Natural killer cell (primary cell): ENCODE data around the gene MORF4L1. TPM values are rescaled to one million over a fixed set of nuclear protein-coding genes. Genes with fewer than 3 reads are reported as not detected.
"Not testable (repeated sequence)": the region's sequence is repeated elsewhere in the genome, so short reads cannot be mapped to it uniquely, and the experiment has no call there.

Experiments
- ATAC-seq, 3 donors: fragments of 150-1000 bp in 2 of 3; fragments of 200-7000 bp in 1 of 3; cut with Tn5 transposase; 1 replicate in 1 of 3; 2 replicates in 2 of 3; pipeline ENCODE4 v1.10.0; 2021; ENCODE audit warnings: mild to moderate bottlenecking in 2 of 3, moderate library complexity in 2 of 3
- DNase-seq, 2 donors: peaks; one replicate each; pipeline versions ENCODE4 v3.0.0 to v3.0.0-alpha.2; 2013 to 2021; ENCODE audit warnings: mixed read lengths in 1 of 2
- H3K27ac ChIP-seq: one replicate; pipeline ENCODE4 v1.5.1; 2013; ENCODE audit warnings: mild to moderate bottlenecking, low read length
- H3K27me3 ChIP-seq: one replicate; pipeline ENCODE4 v1.6.1; 2013; ENCODE audit warnings: low read length; ENCODE audit not compliant: control insufficient read depth, insufficient read depth
- H3K36me3 ChIP-seq: one replicate; pipeline ENCODE4 v1.6.1; 2013; ENCODE audit warnings: low read length; ENCODE audit not compliant: control insufficient read depth, insufficient read depth
- H3K4me1 ChIP-seq: one replicate; pipeline ENCODE4 v1.6.1; 2013; ENCODE audit warnings: low read length; ENCODE audit not compliant: control insufficient read depth, insufficient read depth
- H3K4me3 ChIP-seq: one replicate; pipeline ENCODE4 v1.5.1; 2013; ENCODE audit warnings: low read length
- H3K9me3 ChIP-seq: one replicate; pipeline ENCODE4 v1.6.1; 2013; ENCODE audit warnings: low read length; ENCODE audit not compliant: control insufficient read depth, insufficient read depth
- H3K27ac Mint-ChIP-seq, 2 donors: one replicate each; pipeline ENCODE4 v1.8.0; 2022; ENCODE audit warnings: mild to moderate bottlenecking in 2 of 2, mixed read lengths in 2 of 2, moderate library complexity in 1 of 2
- H3K27me3 Mint-ChIP-seq, 2 donors: one replicate each; pipeline ENCODE4 v1.8.0; 2022; ENCODE audit warnings: low read depth in 2 of 2, mixed read lengths in 2 of 2
- H3K36me3 Mint-ChIP-seq: one replicate; pipeline ENCODE4 v1.8.0; 2022; ENCODE audit warnings: mixed read lengths
- H3K4me1 Mint-ChIP-seq, 2 donors: one replicate each; pipeline ENCODE4 v1.8.0; 2022; ENCODE audit warnings: mixed read lengths in 2 of 2
- H3K4me3 Mint-ChIP-seq: one replicate; pipeline ENCODE4 v1.8.0; 2022; ENCODE audit warnings: mild to moderate bottlenecking, moderate library complexity, mixed read lengths
- H3K9me3 Mint-ChIP-seq, 2 donors: one replicate each; pipeline ENCODE4 v1.8.0; 2022; ENCODE audit warnings: mixed read lengths in 2 of 2
- CTCF ChIP-seq: fragments of 200-600 bp; IDR thresholded peaks from one replicate; pipeline ENCODE4 v1.8.0; 2022; ENCODE audit warnings: antibody characterized with exemption
- WGBS: methylation state at CpG from one replicate; pipeline ENCODE4 v1.1.7; 2013; ENCODE audit warnings: missing lambda C conversion rate; ENCODE audit not compliant: insufficient coverage; 5-methylcytosine and 5-hydroxymethylcytosine counted together
- intact Hi-C: fragments of 100-400 bp; cut with micrococcal nuclease; formaldehyde crosslinking; loops from one replicate; pipeline ENCODE4 v1.14.2; 2022
- total RNA-seq, 4 donors: library from RNA; stranded (reverse); fragments of 120-200 nt in 1 of 4; gene quantifications; one replicate each; pipeline versions ENCODE4 v1.2.3 to v1.2.4, GENCODE V29; 2013 to 2022

MORF4L1 gene
- total RNA-seq, 3 donors from 2014 or later (not counting 1 experiment from before 2014, with no cell fraction given), result 316 to 348 (median 329) TPM

DNA sequence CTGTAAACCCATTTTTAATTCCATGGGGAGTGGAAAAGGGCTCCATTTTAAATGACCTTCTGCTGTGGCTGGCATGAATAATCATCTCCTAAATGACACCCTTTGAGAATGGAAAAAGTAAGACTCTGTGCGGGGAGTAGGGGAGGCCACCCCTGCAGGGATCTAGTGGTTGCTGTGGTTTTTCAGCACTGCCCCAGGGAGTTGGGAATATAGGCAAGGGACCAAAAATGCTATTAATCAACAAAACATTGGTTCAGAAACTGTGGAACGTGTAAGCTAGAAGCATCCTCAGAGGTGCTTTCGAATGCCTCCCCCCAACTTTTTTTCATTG, 31.3 kb upstream of the MORF4L1 start:
- H3K4me3 Mint-ChIP-seq, result no peak overlapping the region
- H3K9me3 Mint-ChIP-seq, result no peaks in the 10 kb centered on the region
- Histone ChIP-seq H3K4me1 (no peaks in the 10 kb centered on the region), H3K27ac (no peak overlapping the region), H3K27me3 (no peaks in the 10 kb centered on the region), H3K9me3 (no peaks in the 10 kb centered on the region), H3K4me3 (no peak overlapping the region), H3K36me3 (no peaks in the 10 kb centered on the region)
- DNase-seq (no peak), ATAC-seq (no peak)
- H3K27ac Mint-ChIP-seq, result no peak overlapping the region
- 74% methylated on average over 3 of the region's 3 CpGs for WGBS
- intact Hi-C loops, result no loop called here
- no peaks in the 10 kb centered on the region for H3K4me1 Mint-ChIP-seq
- H3K36me3 Mint-ChIP-seq, result no peaks in the 10 kb centered on the region
- peaks cover 6 to 8% of the 10 kb centered on the region in 2 donors for H3K27me3 Mint-ChIP-seq
- TF ChIP-seq CTCF, result no peak

DNA sequence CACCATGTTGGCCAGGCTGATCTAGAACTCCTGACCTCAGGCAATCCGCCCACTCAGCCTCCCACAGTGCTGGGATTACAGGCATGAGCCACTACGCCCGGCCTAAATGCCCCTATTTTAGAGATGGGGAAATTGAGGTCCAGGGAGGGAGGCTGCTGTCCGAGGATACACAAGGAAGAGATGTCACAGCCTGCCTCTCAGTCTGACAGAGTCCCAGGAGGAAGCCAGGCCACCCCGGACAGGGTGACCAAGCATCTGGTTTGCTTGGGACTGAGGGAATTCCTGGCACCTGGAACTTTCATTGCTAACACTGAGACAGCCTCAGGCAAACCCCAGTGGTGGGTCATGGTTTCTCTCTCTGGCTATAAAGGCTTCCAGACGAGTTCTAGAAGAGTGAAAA, 30.8 kb upstream of the MORF4L1 start:
- ATAC-seq (no peak), DNase-seq (no peak)
- Mint-ChIP-seq H3K27me3 (peaks cover 6 to 8% of the 10 kb centered on the region in 2 donors), H3K9me3 (no peaks in the 10 kb centered on the region), H3K27ac (no peak overlapping the region), H3K4me3 (no peak overlapping the region), H3K36me3 (no peaks in the 10 kb centered on the region), H3K4me1 (no peaks in the 10 kb centered on the region)
- H3K9me3 ChIP-seq, result no peaks in the 10 kb centered on the region
- no peak for TF ChIP-seq CTCF
- no peak overlapping the region for H3K4me3 ChIP-seq
- no peaks in the 10 kb centered on the region for H3K4me1 ChIP-seq
- H3K27me3 ChIP-seq, result no peaks in the 10 kb centered on the region
- H3K36me3 ChIP-seq, result no peaks in the 10 kb centered on the region
- WGBS, result 86% methylated on average over 6 of the region's 6 CpGs
- intact Hi-C loops, result no loop called here
- H3K27ac ChIP-seq, result no peak overlapping the region

DNA sequence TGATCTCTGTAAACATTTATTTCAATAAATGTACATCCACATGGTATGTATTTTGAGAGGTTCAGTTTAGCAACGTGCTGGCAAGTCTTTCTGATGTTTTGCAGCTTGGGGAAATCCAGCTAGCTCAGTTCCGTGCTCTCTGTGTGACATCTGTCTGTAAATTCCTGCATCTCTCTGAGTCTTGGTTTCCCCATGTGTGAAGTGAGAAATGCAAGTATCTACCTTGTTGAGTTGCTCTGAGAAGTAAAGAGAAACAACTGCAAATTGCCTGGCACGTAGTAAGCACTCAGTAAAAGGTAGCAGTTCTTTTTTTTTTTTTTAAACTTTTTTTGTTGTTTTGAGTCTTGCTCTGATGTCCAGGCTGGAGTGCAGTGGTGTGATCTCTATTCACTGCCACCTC, 30.2 kb upstream of the MORF4L1 start:
- Histone ChIP-seq H3K36me3 (no peaks in the 10 kb centered on the region), H3K4me1 (no peaks in the 10 kb centered on the region), H3K27ac (no peak overlapping the region), H3K27me3 (no peaks in the 10 kb centered on the region), H3K9me3 (no peaks in the 10 kb centered on the region), H3K4me3 (no peak overlapping the region)
- WGBS, result 84% methylated on average over 3 of the region's 3 CpGs
- H3K36me3 Mint-ChIP-seq, result no peaks in the 10 kb centered on the region
- H3K27ac Mint-ChIP-seq, result no peak overlapping the region
- no peak for ATAC-seq
- no peak for DNase-seq
- intact Hi-C loops, result no loop called here
- no peak overlapping the region for H3K4me3 Mint-ChIP-seq
- peaks cover 6 to 8% of the 10 kb centered on the region in 2 donors for H3K27me3 Mint-ChIP-seq
- no peaks in the 10 kb centered on the region for H3K4me1 Mint-ChIP-seq
- TF ChIP-seq CTCF, result no peak
- H3K9me3 Mint-ChIP-seq, result no peaks in the 10 kb centered on the region

GRCh38 chr15:78846906-78847305, 25.8 kb upstream of the MORF4L1 start:
- H3K4me1 ChIP-seq, H3K36me3 ChIP-seq, H3K4me3 Mint-ChIP-seq, intact Hi-C loops, H3K4me1 Mint-ChIP-seq, H3K27me3 ChIP-seq, H3K36me3 Mint-ChIP-seq, H3K27ac Mint-ChIP-seq, H3K27ac ChIP-seq, H3K9me3 Mint-ChIP-seq, ATAC-seq, H3K27me3 Mint-ChIP-seq, H3K9me3 ChIP-seq, H3K4me3 ChIP-seq, DNase-seq: not testable (repeated sequence)
- WGBS, result 96% methylated on average over 26 of the region's 27 CpGs

- H3K27ac Mint-ChIP-seq, ATAC-seq, H3K9me3 Mint-ChIP-seq, DNase-seq, H3K4me3 Mint-ChIP-seq, H3K27ac ChIP-seq, H3K27me3 Mint-ChIP-seq, H3K4me1 ChIP-seq, H3K9me3 ChIP-seq, intact Hi-C loops, H3K36me3 ChIP-seq, H3K27me3 ChIP-seq, H3K4me1 Mint-ChIP-seq, H3K36me3 Mint-ChIP-seq, H3K4me3 ChIP-seq: not testable (repeated sequence)
- WGBS, result 64% methylated on average over 15 of the region's 15 CpGs
Measured at GRCh38 chr15:78847387-78847906, 25.2 kb upstream of the MORF4L1 start.
